ENCODE measurements around the gene NELL2. TPM values are rescaled to one million over a fixed set of nuclear protein-coding genes. Genes with fewer than 3 reads are reported as not detected.

Gene NELL2
- polyA plus RNA-seq, 1 donor from 2014 or later: 5.2 TPM

DNA sequence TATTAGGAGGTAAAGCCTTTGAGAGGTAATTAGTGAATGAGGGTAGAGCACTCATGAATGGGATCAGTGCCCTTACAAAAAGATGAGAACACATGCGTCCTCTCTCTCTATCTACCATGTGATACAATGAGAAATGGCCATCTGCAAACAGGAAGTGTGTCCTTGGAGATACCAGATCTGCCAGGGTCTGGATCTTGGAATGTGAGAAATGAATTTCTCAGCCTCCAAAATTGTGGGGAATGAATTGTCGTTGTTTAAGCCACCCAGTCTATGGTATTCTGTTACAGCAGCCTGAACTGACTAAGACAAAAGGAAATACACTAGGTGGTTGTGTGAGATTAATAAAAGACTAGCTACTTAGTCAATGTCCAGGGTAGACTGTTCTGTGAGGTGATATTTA is 366.6 kb downstream of the NELL2 start:
- Mint-ChIP-seq H3K27ac (no peak overlapping the region), H3K27me3 (no peaks in the 10 kb centered on the region), H3K9me3 (no peaks in the 10 kb centered on the region), H3K4me3 (no peak overlapping the region), H3K4me1 (no peaks in the 10 kb centered on the region), H3K36me3 (no peaks in the 10 kb centered on the region)

DNA sequence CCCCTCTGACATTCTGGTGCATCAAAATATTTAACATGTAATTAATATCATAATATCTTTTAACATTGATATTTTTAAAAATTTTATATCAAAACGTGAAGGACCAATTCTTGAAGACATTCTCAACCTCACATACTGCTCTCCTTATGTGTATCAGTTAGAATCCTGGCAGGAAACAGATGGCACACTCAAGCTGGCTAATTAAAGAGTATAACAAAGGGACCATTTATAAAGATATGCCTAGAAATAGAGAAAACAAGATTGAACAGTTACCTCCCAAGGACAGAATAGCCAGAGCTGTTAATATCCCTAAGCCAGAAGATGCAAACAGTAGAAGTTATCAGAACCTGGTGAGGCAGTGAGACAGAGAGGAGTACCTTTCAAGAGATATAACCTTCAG is 368.7 kb downstream of the NELL2 start:
- Mint-ChIP-seq H3K9me3 (no peaks in the 10 kb centered on the region), H3K27ac (no peak overlapping the region), H3K27me3 (no peaks in the 10 kb centered on the region), H3K4me1 (no peaks in the 10 kb centered on the region), H3K36me3 (no peaks in the 10 kb centered on the region), H3K4me3 (no peak overlapping the region)

DNA sequence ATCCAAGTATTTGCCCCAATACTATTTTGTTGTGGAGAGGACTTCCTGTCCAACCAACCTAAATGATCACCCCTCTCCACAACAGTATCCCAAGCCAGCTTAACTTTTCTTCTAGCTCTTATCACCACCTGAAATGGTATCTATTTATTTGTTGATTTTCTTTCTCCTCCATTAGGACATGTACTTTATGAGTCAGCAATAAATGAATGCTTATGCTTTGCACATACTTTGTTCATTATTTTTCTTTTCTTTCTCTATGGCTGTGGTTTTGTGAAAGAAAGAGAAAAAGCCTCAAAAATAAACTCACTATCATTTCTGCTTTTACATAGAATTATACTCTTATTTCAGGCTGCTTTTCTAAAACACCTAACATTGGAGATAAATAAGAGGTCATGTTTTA is 371.3 kb downstream of the NELL2 start:
- no peaks in the 10 kb centered on the region for H3K9me3 Mint-ChIP-seq
- no peak overlapping the region for H3K27ac Mint-ChIP-seq
- no peaks in the 10 kb centered on the region for H3K27me3 Mint-ChIP-seq

DNA sequence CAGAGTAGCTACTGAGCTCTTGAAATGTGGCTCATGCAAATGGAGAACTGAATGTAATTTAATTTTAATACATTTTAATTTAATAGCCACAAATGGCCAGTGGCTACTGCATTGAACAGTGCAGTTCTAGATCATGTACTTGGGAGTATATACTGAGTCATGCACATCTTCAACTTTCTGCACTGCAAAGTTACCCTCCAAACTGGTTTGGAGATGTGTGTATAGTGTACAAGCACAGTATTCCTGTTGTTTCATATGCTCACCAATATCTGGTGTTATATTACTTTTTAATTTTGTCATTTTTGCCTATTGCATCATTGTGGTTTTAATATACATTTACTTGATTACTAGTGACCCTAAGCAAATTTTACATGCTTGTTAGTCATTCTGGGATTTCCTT is 372.8 kb downstream of the NELL2 start:
- no peaks in the 10 kb centered on the region for H3K4me1 Mint-ChIP-seq
- no peaks in the 10 kb centered on the region for H3K36me3 Mint-ChIP-seq
- no peaks in the 10 kb centered on the region for H3K27me3 Mint-ChIP-seq
- no peak overlapping the region for H3K27ac Mint-ChIP-seq
- H3K4me3 Mint-ChIP-seq: no peak overlapping the region
- no peaks in the 10 kb centered on the region for H3K9me3 Mint-ChIP-seq

More for the DNA sequence above, 371.3 kb downstream of the NELL2 start:
- Mint-ChIP-seq H3K4me1 (no peaks in the 10 kb centered on the region), H3K4me3 (no peak overlapping the region), H3K36me3 (no peaks in the 10 kb centered on the region)

DNA sequence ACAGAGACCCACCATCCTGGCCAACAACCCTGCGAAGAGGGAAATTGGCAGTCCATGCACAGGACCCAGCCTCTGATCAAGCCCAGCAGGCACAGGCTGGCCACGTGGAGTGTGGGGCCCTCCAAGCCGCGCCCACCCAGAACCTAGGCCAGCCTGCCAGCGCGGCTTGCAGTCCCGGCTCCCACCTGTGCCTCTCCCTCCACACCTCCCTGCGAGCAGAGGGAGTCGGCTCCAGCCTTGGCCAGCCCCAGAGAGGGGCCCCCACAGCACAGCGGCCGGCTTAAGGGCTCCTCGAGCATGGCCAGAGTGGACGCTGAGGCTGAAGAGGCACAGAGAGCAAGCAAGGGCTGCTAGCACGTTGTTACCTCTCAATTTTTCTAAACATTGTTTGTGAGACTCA is 373.4 kb downstream of the NELL2 start:
- Mint-ChIP-seq H3K27me3 (no peaks in the 10 kb centered on the region), H3K4me3 (no peak overlapping the region), H3K27ac (no peak overlapping the region), H3K4me1 (no peaks in the 10 kb centered on the region), H3K9me3 (no peaks in the 10 kb centered on the region), H3K36me3 (no peaks in the 10 kb centered on the region)

DNA sequence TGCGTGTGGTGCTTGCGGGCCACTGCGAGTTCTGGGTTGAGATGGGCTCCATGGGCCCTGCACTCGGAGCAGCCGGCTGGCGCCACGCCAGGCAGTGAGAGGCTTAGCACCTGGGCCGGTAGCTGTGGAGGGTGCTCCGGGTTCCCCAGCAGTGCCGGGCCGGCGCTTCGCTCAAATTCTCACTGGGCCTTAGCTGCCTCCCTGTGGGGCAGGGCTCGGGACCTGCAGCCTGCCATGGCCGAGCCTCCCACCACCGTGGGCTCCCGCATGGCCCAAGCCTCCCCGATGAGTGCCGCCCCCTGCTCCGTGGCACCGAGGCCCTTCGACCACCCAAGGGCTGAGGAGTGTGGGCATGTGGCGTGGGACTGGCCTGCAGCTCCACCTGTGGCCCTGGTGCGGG is 375.7 kb downstream of the NELL2 start:
- Mint-ChIP-seq H3K4me1 (no peaks in the 10 kb centered on the region), H3K9me3 (no peaks in the 10 kb centered on the region), H3K27ac (no peak overlapping the region), H3K36me3 (no peaks in the 10 kb centered on the region), H3K27me3 (no peaks in the 10 kb centered on the region), H3K4me3 (no peak overlapping the region)

DNA sequence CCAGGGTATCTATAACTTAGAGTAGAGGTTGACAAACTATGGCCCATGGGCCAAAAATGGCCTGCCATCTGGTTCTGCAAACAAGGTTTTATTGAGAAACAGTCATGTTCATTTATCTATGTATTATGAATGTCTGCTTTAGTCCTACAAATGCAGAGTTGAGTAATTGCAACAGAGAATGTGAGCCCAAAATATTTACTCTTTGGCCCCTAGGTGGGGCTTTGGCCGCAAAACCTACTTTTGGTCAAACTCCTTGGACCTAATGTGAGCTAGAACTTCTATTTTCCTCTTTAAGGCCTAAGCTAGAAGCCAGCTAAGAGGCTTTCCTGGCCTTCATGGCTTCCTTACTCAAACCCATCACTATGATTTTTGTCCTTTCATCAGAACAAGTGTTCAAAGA is 379.1 kb downstream of the NELL2 start:
- Mint-ChIP-seq H3K27ac (no peak overlapping the region), H3K27me3 (peaks cover 2% of the 10 kb centered on the region), H3K9me3 (peaks cover 0 to 1% (median 0%) of the 10 kb centered on the region in 3 donors), H3K4me1 (no peaks in the 10 kb centered on the region), H3K36me3 (no peaks in the 10 kb centered on the region), H3K4me3 (no peak overlapping the region)

DNA sequence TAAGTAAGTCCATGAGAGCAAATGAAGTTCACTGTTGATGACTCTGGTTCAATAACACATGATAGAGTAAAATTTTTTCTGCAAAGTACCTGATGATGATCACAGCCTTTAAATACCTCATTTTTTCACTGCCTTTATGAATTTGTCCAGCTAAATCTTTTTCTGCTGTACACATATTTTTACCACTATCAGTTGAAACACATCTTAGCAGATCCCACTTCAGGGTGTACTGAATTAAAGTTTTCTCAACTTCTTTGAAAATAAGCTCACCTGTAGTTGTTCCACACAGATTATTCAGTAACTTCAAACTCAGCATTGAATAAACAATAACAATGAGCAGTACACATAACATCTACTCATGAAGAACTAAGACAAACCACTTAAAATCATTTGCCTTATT is 385.9 kb downstream of the NELL2 start:
- no peaks in the 10 kb centered on the region for H3K36me3 Mint-ChIP-seq
- peaks cover 2% of the 10 kb centered on the region for H3K27me3 Mint-ChIP-seq
- H3K4me1 Mint-ChIP-seq: no peaks in the 10 kb centered on the region
- H3K9me3 Mint-ChIP-seq: peaks cover 0 to 4% (median 0%) of the 10 kb centered on the region in 3 donors
- no peak overlapping the region for H3K4me3 Mint-ChIP-seq
- no peak overlapping the region for H3K27ac Mint-ChIP-seq

DNA sequence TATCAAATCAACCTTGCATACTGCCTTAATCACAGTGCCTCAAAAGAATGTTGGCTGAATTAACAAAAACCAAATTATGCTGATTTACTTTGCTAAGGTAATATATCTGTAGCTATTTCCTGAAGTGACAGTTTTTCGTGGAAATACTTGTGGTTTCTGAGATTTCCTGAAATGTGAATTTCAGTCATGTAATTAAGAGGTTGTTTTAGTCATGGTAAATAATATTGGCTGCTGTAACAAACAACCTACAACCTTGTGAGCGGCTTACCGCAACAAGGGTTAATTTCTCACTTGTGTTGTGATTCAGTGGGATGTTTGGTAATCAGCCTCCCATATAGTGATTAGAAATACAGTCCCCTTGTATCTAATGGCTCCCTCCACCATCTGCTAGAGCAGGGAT is 387.9 kb downstream of the NELL2 start:
- Mint-ChIP-seq H3K9me3 (peaks cover 0 to 6% (median 4%) of the 10 kb centered on the region in 3 donors), H3K36me3 (no peaks in the 10 kb centered on the region), H3K4me3 (no peak overlapping the region), H3K27ac (no peak overlapping the region), H3K4me1 (no peaks in the 10 kb centered on the region), H3K27me3 (no peaks in the 10 kb centered on the region)

DNA sequence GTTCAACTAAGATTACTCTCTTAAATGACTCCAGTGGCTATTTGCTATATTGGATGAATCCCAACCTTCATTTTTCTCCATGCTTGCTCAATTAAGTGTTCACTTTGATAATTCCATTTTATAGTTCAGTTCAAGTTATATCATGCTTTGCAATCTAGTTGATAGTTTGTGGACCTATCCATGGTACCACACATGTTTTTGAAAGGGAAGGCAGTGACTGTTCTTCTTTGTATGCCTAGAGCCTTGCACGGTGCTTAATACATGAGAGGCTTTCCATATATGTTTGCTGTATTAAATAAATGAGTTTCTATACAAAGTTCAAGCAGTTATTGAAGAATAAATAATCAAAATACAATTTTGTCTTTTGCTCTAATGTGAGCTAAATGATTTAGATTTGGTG is 391.3 kb downstream of the NELL2 start:
- H3K36me3 Mint-ChIP-seq: no peaks in the 10 kb centered on the region
- H3K4me3 Mint-ChIP-seq: no peak overlapping the region
- H3K4me1 Mint-ChIP-seq: no peaks in the 10 kb centered on the region
- no peaks in the 10 kb centered on the region for H3K27me3 Mint-ChIP-seq
- H3K27ac Mint-ChIP-seq: no peak overlapping the region
- peaks cover 0 to 6% (median 6%) of the 10 kb centered on the region in 3 donors for H3K9me3 Mint-ChIP-seq

DNA sequence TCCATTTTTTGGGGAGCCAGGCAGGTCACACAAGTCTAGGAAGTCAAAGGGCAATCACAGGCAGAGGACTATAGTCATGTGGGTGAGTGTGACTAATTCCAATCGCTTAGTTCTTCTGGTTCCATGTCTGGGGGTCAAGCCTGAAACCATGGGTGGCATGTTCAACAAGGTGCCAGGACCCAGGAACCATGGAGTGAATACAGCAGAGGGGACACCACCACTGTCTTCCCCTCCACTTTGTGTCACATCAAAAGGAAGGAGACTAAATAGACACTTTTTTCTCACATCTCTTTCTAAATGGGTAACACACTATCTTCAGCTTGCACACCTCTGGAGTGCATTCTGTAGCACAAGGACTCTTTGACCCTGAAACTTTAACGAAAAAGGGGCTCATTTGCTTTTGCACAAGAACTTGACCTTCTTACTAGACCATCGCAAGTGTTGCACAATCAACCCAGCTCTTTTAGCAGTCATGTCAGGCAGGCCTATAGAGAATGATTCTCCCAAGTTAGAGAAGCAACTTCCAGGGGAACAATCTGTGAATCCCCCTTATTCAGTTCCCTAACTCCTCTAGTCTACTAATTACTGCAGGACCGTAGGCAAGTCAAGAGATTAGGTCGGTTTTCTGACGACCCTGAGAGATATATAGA is 398.7 kb downstream of the NELL2 start:
- Mint-ChIP-seq H3K4me3 (no peak overlapping the region), H3K27me3 (no peaks in the 10 kb centered on the region), H3K9me3 (peaks cover 5 to 26% (median 7%) of the 10 kb centered on the region in 3 donors), H3K27ac (no peak overlapping the region), H3K36me3 (peaks cover 4% of the 10 kb centered on the region), H3K4me1 (no peaks in the 10 kb centered on the region)

DNA sequence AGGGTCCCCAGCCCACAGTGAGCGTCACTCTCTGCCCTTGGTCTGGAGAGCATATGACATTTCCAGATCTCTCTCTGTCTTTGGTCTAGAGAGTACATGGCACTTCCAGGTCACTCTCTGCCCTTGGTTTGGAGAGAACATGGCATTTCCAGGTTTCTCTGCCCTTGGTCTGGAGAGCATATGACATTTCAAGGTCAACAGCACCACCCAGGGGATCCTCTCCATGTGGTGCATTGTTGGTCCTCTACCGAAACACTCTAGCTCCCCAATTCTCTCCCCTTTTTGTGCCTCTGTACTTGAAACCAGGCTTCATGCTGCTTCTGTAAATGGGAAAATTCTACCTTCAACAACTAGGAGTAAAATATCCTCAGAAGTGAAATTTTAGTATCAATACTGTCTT is 399.4 kb downstream of the NELL2 start:
- Mint-ChIP-seq H3K9me3 (peaks cover 5 to 26% (median 7%) of the 10 kb centered on the region in 3 donors), H3K4me1 (no peaks in the 10 kb centered on the region), H3K36me3 (peaks cover 4% of the 10 kb centered on the region), H3K27ac (no peak overlapping the region), H3K27me3 (no peaks in the 10 kb centered on the region), H3K4me3 (no peak overlapping the region)

DNA sequence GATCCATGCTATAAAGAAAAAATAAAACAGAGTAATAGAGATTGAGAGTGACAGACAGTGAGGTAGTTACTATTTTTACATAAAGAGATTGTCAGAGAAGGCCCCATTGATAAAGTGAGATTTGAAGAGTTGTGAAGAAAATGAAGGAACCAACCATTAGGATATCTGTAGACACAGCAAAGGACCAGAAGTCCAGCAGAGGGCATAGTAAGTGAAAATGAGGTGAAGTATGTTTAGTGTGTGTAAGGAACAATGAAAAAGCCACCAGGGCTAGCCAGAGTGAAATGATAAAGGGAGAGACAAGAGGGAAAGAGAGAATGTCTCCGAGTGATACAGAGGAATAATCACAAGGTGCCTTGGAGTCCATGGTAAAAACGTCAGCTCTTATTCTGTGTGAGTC is 411.0 kb downstream of the NELL2 start:
- Mint-ChIP-seq H3K4me1 (no peaks in the 10 kb centered on the region), H3K27me3 (no peaks in the 10 kb centered on the region), H3K4me3 (no peak overlapping the region), H3K27ac (no peak overlapping the region), H3K9me3 (peaks cover 0 to 11% (median 2%) of the 10 kb centered on the region in 3 donors), H3K36me3 (no peaks in the 10 kb centered on the region)

DNA sequence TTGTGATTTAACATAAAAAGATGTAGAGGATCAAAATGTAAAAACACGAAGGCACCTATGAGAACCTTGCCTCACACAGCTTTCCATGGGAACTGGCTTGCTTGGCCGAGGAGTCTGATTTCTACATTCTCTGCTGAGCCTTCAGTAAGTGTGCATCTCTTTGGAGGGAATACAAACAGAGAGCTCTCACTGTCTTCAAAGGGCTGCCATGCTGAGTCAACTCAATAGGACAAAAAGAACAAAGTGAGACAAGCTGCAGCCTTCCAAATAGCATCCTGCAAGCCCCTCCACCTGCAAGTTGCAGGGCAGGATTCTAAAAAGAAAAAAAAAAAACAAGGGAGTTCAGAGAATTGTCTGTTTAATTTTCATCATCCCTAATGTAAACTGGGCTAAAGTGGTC is 411.9 kb downstream of the NELL2 start:
- Mint-ChIP-seq H3K36me3 (no peaks in the 10 kb centered on the region), H3K27ac (no peak overlapping the region), H3K4me3 (no peak overlapping the region), H3K27me3 (no peaks in the 10 kb centered on the region), H3K9me3 (peaks cover 0 to 11% (median 2%) of the 10 kb centered on the region in 3 donors), H3K4me1 (no peaks in the 10 kb centered on the region)

DNA sequence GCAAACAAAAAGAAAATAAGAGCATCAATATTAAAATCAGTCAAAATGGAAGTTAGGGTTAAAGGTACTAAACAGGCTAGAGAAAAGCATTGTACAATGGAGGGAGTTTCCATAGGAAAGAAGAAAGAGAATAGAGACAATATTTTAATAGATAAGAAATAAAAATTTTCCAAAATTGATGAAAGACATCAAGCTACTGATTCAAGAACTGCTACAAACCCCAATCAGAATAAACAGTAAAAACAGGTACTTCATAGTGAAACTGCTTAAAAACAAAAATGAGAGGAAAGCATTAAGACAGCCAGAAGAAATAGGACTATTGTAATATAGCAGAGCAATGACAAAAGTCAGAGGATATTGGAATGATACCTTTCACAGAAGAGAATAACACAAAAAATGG is 413.4 kb downstream of the NELL2 start:
- Mint-ChIP-seq H3K27ac (no peak overlapping the region), H3K36me3 (no peaks in the 10 kb centered on the region), H3K27me3 (no peaks in the 10 kb centered on the region), H3K9me3 (peaks cover 0 to 11% (median 2%) of the 10 kb centered on the region in 3 donors), H3K4me1 (no peaks in the 10 kb centered on the region), H3K4me3 (no peak overlapping the region)

DNA sequence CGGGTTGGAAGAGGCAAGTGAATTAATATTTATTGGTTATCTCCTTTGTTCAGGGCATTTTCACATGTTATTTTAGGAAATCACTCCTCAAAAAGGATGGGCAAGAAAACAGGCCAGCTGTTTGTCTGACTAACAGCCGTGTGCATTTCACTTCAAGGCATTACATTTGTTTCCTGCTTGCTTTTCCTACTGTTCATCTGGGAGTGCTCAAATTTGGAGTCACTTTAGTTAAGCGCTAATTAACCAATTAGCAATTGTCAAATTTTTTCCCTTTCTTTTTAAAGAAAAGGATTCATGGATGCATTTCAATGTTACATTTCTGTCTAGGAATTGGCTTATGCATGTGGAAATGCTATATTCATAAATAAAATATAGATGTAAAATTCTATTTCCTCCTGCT is 415.9 kb downstream of the NELL2 start:
- H3K4me3 Mint-ChIP-seq: no peak overlapping the region
- no peaks in the 10 kb centered on the region for H3K9me3 Mint-ChIP-seq
- H3K27ac Mint-ChIP-seq: no peak overlapping the region
- no peaks in the 10 kb centered on the region for H3K4me1 Mint-ChIP-seq
- no peaks in the 10 kb centered on the region for H3K36me3 Mint-ChIP-seq
- no peaks in the 10 kb centered on the region for H3K27me3 Mint-ChIP-seq

Data from IgD-negative memory B cell (primary cell).